Fibroblast of pulmonary artery (primary cell): Measurements from ENCODE around the gene MALL.
A peak's percentile ranks its signal among the peaks of the same experiment; 100 is the strongest.
"Not testable (repeated sequence)": the region's sequence is repeated elsewhere in the genome, so short reads cannot be mapped to it uniquely, and the experiment has no call there.

Experiments
- DNase-seq: peaks from one replicate; pipeline ENCODE4 v3.0.0-alpha.2; 2010; ENCODE audit warnings: low read depth
- H3K4me3 ChIP-seq: replicated peaks from 2 replicates; pipeline ENCODE4 v1.5.1; 2011; ENCODE audit warnings: low read depth, mild to moderate bottlenecking, control low read depth, low read length, moderate library complexity
- CTCF ChIP-seq: IDR thresholded peaks from 2 replicates; pipeline ENCODE4 v1.5.1; 2011; ENCODE audit warnings: mild to moderate bottlenecking, control low read depth, low read length, inconsistent platforms; ENCODE audit errors: missing control alignments

MALL gene

GRCh38 chr2:110120171-110121051 is 4.8 kb upstream of the MALL start:
- no peak overlapping the region for H3K4me3 ChIP-seq
- no peak for TF ChIP-seq CTCF
- DNase-seq: no peak

GRCh38 chr2:110116033-110116710 is 550 bp upstream of the MALL start:
- peak; percentile 76 for TF ChIP-seq CTCF
- H3K4me3 ChIP-seq: peak overlapping the region; percentile 43
- peak; percentile 74 for DNase-seq

GRCh38 chr2:110114831-110115255 is 779 bp downstream of the MALL start:
- TF ChIP-seq CTCF: no peak
- no peak for DNase-seq
- H3K4me3 ChIP-seq: no peak overlapping the region

- no peak overlapping the region for H3K4me3 ChIP-seq
- DNase-seq: no peak
- peak; percentile 18 for TF ChIP-seq CTCF
These were observed 1.5 kb downstream of the MALL start for GRCh38 chr2:110113961-110114591.

- not testable (repeated sequence) for H3K4me3 ChIP-seq, DNase-seq
These were observed 7.3 kb downstream of the MALL start for GRCh38 chr2:110108291-110108690.

- no peak for TF ChIP-seq CTCF
- no peak for DNase-seq
- H3K4me3 ChIP-seq: no peak overlapping the region
These were observed 8.2 kb downstream of the MALL start for GRCh38 chr2:110107092-110108079.
